T-cell (primary cell): ENCODE results near the gene ASB18. TPM values are rescaled to one million over a fixed set of nuclear protein-coding genes. Genes with fewer than 3 reads are reported as not detected.

Source experiments
- ATAC-seq, 4 experiments: fragments of 200-7000 bp in 3 of 4; fragments of 150-1000 bp in 1 of 4; cut with Tn5 transposase; replicated peaks in 1 of 4; 1 replicate in 3 of 4; 2 replicates in 1 of 4; pipeline ENCODE4 v1.10.0; 2021; ENCODE audit warnings: moderate library complexity in 3 of 4, mild to moderate bottlenecking in 2 of 4, moderate number of reproducible peaks in 1 of 4
- CTCF ChIA-PET, 2 donors: fragments of 300-600 bp; sonication (Branson Sonifier 250); formaldehyde crosslinking; loops; one replicate each; lab custom pipeline; 2022; ENCODE audit warnings: antibody characterized with exemption in 2 of 2; lab: Charles Lee
- POLR2A ChIA-PET, 2 donors: fragments of 300-600 bp; sonication (Branson Sonifier 250); formaldehyde crosslinking; loops; one replicate each; lab custom pipeline; 2022; ENCODE audit warnings: antibody characterized with exemption in 2 of 2; lab: Charles Lee
- DNase-seq, 35 experiments: peaks; one replicate each; pipeline versions ENCODE4 v3.0.0 to v3.0.0-alpha.2; 2013 to 2023
- H3K27ac ChIP-seq: one replicate; pipeline ENCODE4 v1.5.1; 2013; ENCODE audit warnings: low read length
- H3K27me3 ChIP-seq, 2 experiments: replicated peaks in 1 of 2; 1 replicate in 1 of 2; 2 replicates in 1 of 2; pipeline versions ENCODE4 v1.6.1 to v1.7.0; 2013; ENCODE audit warnings: low read length in 1 of 2, mixed read lengths in 1 of 2; ENCODE audit not compliant: control insufficient read depth in 2 of 2, insufficient read depth in 2 of 2; ENCODE audit errors: extremely low read depth in 1 of 2
- H3K36me3 ChIP-seq, 2 donors: 1 replicate in 1 of 2; 2 replicates in 1 of 2; pipeline versions ENCODE4 v1.6.1 to v1.7.0; 2013; ENCODE audit warnings: low read length in 1 of 2; ENCODE audit not compliant: control insufficient read depth in 2 of 2, insufficient read depth in 1 of 2; ENCODE audit errors: extremely low read depth in 1 of 2
- H3K4me1 ChIP-seq, 2 experiments: 1 replicate in 1 of 2; 2 replicates in 1 of 2; pipeline versions ENCODE4 v1.6.1 to v1.7.0; 2013; ENCODE audit warnings: low read length in 2 of 2, mixed read lengths in 1 of 2; ENCODE audit not compliant: insufficient read depth in 2 of 2, control insufficient read depth in 1 of 2; ENCODE audit errors: extremely low read depth in 1 of 2
- H3K4me3 ChIP-seq, 2 donors: 1 replicate in 1 of 2; 2 replicates in 1 of 2; pipeline versions ENCODE4 v1.5.1 to v1.7.0; 2013; ENCODE audit warnings: mild to moderate bottlenecking in 2 of 2, low read length in 1 of 2, moderate library complexity in 1 of 2; ENCODE audit not compliant: control insufficient read depth in 1 of 2; ENCODE audit errors: extremely low read depth in 1 of 2
- H3K9me3 ChIP-seq: 2 replicates; pipeline ENCODE4 v1.7.0; 2013
- H3K27ac Mint-ChIP-seq, 2 donors: one replicate each; pipeline ENCODE4 v1.8.0; 2020 to 2021; ENCODE audit warnings: mild to moderate bottlenecking in 2 of 2, mixed read lengths in 2 of 2
- H3K27me3 Mint-ChIP-seq, 2 donors: one replicate each; pipeline ENCODE4 v1.8.0; 2021 to 2022; ENCODE audit warnings: mixed read lengths in 2 of 2
- H3K36me3 Mint-ChIP-seq: one replicate; pipeline ENCODE4 v1.8.0; 2021; ENCODE audit warnings: mixed read lengths
- H3K4me1 Mint-ChIP-seq, 3 donors: one replicate each; pipeline ENCODE4 v1.8.0; 2020 to 2022; ENCODE audit warnings: mixed read lengths in 3 of 3, mild to moderate bottlenecking in 1 of 3
- H3K4me3 Mint-ChIP-seq, 3 donors: one replicate each; pipeline ENCODE4 v1.8.0; 2020 to 2022; ENCODE audit warnings: mild to moderate bottlenecking in 3 of 3, mixed read lengths in 3 of 3, moderate library complexity in 3 of 3
- H3K9me3 Mint-ChIP-seq, 3 donors: one replicate each; pipeline ENCODE4 v1.8.0; 2020 to 2022; ENCODE audit warnings: mixed read lengths in 3 of 3
- WGBS: methylation state at CpG from one replicate; pipeline ENCODE4 v1.1.5; 2013; ENCODE audit warnings: missing lambda C conversion rate; ENCODE audit not compliant: insufficient coverage; 5-methylcytosine and 5-hydroxymethylcytosine counted together
- total RNA-seq, 35 experiments: library from RNA in 6 of 35; stranded (reverse) in 6 of 35; fragments of 120-200 nt in 1 of 35; gene quantifications; one replicate each; pipeline versions ENCODE4 v1.2.1 to v1.2.4 and lab custom pipeline; 2013 to 2026

Gene ASB18
- total RNA-seq, 5 donors from 2014 or later (not counting 1 experiment from before 2014, with no cell fraction given): not detected

GRCh38 chr2:236161531-236161930 lies 102.7 kb downstream of the ASB18 start:
- ATAC-seq (no peak), DNase-seq (no peak)
- no peak overlapping the region for H3K27ac ChIP-seq
- POLR2A ChIA-PET: no interaction called here
- CTCF ChIA-PET: no interaction called here
- WGBS: 65% methylated on average over 12 of the region's 12 CpGs
- no peaks in the 10 kb centered on the region for H3K9me3 ChIP-seq
- no peak overlapping the region for H3K4me3 Mint-ChIP-seq
- H3K9me3 Mint-ChIP-seq: no peaks in the 10 kb centered on the region
- H3K27me3 ChIP-seq: peaks cover 3 to 88% of the 10 kb centered on the region in 2 experiments
- no peak overlapping the region for H3K4me3 ChIP-seq
- H3K27ac Mint-ChIP-seq: no peak overlapping the region
- H3K36me3 Mint-ChIP-seq: no peaks in the 10 kb centered on the region
- H3K36me3 ChIP-seq: no peaks in the 10 kb centered on the region
- peaks cover 37 to 74% of the 10 kb centered on the region in 2 donors for H3K27me3 Mint-ChIP-seq
- peaks cover 5 to 21% (median 13%) of the 10 kb centered on the region in 3 donors for H3K4me1 Mint-ChIP-seq
- peaks cover 0 to 10% of the 10 kb centered on the region in 2 experiments for H3K4me1 ChIP-seq

GRCh38 chr2:236161082-236161462 lies 103.1 kb downstream of the ASB18 start:
- Histone ChIP-seq H3K9me3 (no peaks in the 10 kb centered on the region), H3K36me3 (no peaks in the 10 kb centered on the region), H3K4me3 (no peak overlapping the region), H3K27me3 (peaks cover 3 to 88% of the 10 kb centered on the region in 2 experiments), H3K27ac (no peak overlapping the region), H3K4me1 (peaks cover 0 to 6% of the 10 kb centered on the region in 2 experiments)
- Mint-ChIP-seq H3K27me3 (peaks cover 35 to 71% of the 10 kb centered on the region in 2 donors), H3K4me1 (peaks cover 5 to 16% (median 9%) of the 10 kb centered on the region in 3 donors), H3K4me3 (no peak overlapping the region), H3K36me3 (no peaks in the 10 kb centered on the region), H3K9me3 (no peaks in the 10 kb centered on the region), H3K27ac (no peak overlapping the region)
- CTCF ChIA-PET: no interaction called here
- POLR2A ChIA-PET: no interaction called here
- no peak for ATAC-seq
- 25% methylated on average over 12 of the region's 15 CpGs for WGBS
- DNase-seq: no peak

GRCh38 chr2:236160366-236161081 lies 103.7 kb downstream of the ASB18 start:
- no peak overlapping the region for H3K27ac ChIP-seq
- peaks cover 0 to 6% of the 10 kb centered on the region in 2 experiments for H3K4me1 ChIP-seq
- no peak for ATAC-seq
- DNase-seq: no peak
- WGBS: 36% methylated on average over 16 of the region's 22 CpGs
- Mint-ChIP-seq H3K36me3 (no peaks in the 10 kb centered on the region), H3K27ac (no peak overlapping the region), H3K4me3 (no peak overlapping the region), H3K4me1 (peaks cover 5 to 12% (median 9%) of the 10 kb centered on the region in 3 donors), H3K9me3 (no peaks in the 10 kb centered on the region), H3K27me3 (peaks cover 39 to 68% of the 10 kb centered on the region in 2 donors)
- POLR2A ChIA-PET: no interaction called here
- CTCF ChIA-PET: no interaction called here
- peaks cover 3 to 88% of the 10 kb centered on the region in 2 experiments for H3K27me3 ChIP-seq
- no peaks in the 10 kb centered on the region for H3K9me3 ChIP-seq
- no peak overlapping the region for H3K4me3 ChIP-seq
- no peaks in the 10 kb centered on the region for H3K36me3 ChIP-seq

GRCh38 chr2:236159778-236160170 lies 104.4 kb downstream of the ASB18 start:
- Histone ChIP-seq H3K36me3 (no peaks in the 10 kb centered on the region), H3K27ac (no peak overlapping the region), H3K9me3 (no peaks in the 10 kb centered on the region), H3K4me1 (peaks cover 0 to 6% of the 10 kb centered on the region in 2 experiments), H3K27me3 (peaks cover 0 to 85% of the 10 kb centered on the region in 2 experiments), H3K4me3 (no peak overlapping the region)
- H3K9me3 Mint-ChIP-seq: peaks cover 0 to under 1% (median 0%) of the 10 kb centered on the region in 3 donors
- ATAC-seq (no peak), DNase-seq (no peak)
- POLR2A ChIA-PET: no interaction called here
- H3K36me3 Mint-ChIP-seq: no peaks in the 10 kb centered on the region
- no peak overlapping the region for H3K27ac Mint-ChIP-seq
- no peak overlapping the region for H3K4me3 Mint-ChIP-seq
- H3K27me3 Mint-ChIP-seq: peaks cover 40 to 65% of the 10 kb centered on the region in 2 donors
- CTCF ChIA-PET: no interaction called here
- peaks cover 2 to 6% (median 4%) of the 10 kb centered on the region in 3 donors for H3K4me1 Mint-ChIP-seq
- 11% methylated on average over 27 of the region's 33 CpGs for WGBS

GRCh38 chr2:236158969-236159777 lies 105.0 kb downstream of the ASB18 start:
- Mint-ChIP-seq H3K9me3 (peaks cover 4 to 6% (median 5%) of the 10 kb centered on the region in 3 donors), H3K27ac (no peak overlapping the region), H3K36me3 (no peaks in the 10 kb centered on the region), H3K27me3 (peaks cover 42 to 65% of the 10 kb centered on the region in 2 donors), H3K4me1 (peaks cover 0 to 4% (median 2%) of the 10 kb centered on the region in 3 donors), H3K4me3 (no peak overlapping the region)
- 16% methylated on average over 31 of the region's 45 CpGs for WGBS
- no peak overlapping the region for H3K4me3 ChIP-seq
- H3K27ac ChIP-seq: no peak overlapping the region
- DNase-seq: no peak
- ChIA-PET CTCF (interaction anchor here in 1 of 2 donors (0.5 kb wide), 1 partner anchor 564 kb away, joined by 3 read pairs; no protein-coding TSS in a partner anchor), POLR2A (no interaction called here)
- no peaks in the 10 kb centered on the region for H3K36me3 ChIP-seq
- H3K9me3 ChIP-seq: no peaks in the 10 kb centered on the region
- no peak for ATAC-seq
- peaks cover 0 to 79% of the 10 kb centered on the region in 2 experiments for H3K27me3 ChIP-seq
- H3K4me1 ChIP-seq: peaks cover 0 to 4% of the 10 kb centered on the region in 2 experiments

- CTCF ChIA-PET: no interaction called here
- no CpG with 5 or more reads among the region's 10 CpGs for WGBS
These were observed 106.2 kb downstream of the ASB18 start for GRCh38 chr2:236157815-236158498.

More at GRCh38 chr2:236157815-236158498, 106.2 kb downstream of the ASB18 start:
- Histone ChIP-seq H3K27me3 (peaks cover 0 to 69% of the 10 kb centered on the region in 2 experiments), H3K9me3 (no peaks in the 10 kb centered on the region), H3K4me3 (no peak overlapping the region), H3K4me1 (no peaks in the 10 kb centered on the region), H3K36me3 (no peaks in the 10 kb centered on the region), H3K27ac (no peak overlapping the region)
- Mint-ChIP-seq H3K4me1 (peaks cover 0 to 4% (median 2%) of the 10 kb centered on the region in 3 donors), H3K27ac (no peak overlapping the region), H3K4me3 (peak overlapping the region in 1 of 3 donors; percentile 44), H3K27me3 (peaks cover 43 to 65% of the 10 kb centered on the region in 2 donors), H3K9me3 (peaks cover 5 to 13% (median 10%) of the 10 kb centered on the region in 3 donors), H3K36me3 (no peaks in the 10 kb centered on the region)
- POLR2A ChIA-PET: no interaction called here
- DNase-seq: no peak
- ATAC-seq: no peak
